Medulla oblongata (tissue), 1 donor: ENCODE data around the gene LDLRAD3.
"Not testable (repeated sequence)": the region's sequence is repeated elsewhere in the genome, so short reads cannot be mapped to it uniquely, and the experiment has no call there.

ENCODE experiments used
- DNase-seq: peaks from one replicate; pipeline ENCODE4 v3.0.0-alpha.2; 2015; ENCODE audit errors: extremely low spot score

The LDLRAD3 gene

GRCh38 chr11:35994421-35994820 lies 50.6 kb downstream of the LDLRAD3 start:
- no peak for DNase-seq

- DNase-seq = no peak
Observed at GRCh38 chr11:35995681-35996271, 51.9 kb downstream of the LDLRAD3 start.

- DNase-seq = no peak
Observed at GRCh38 chr11:35997902-35998520, 54.1 kb downstream of the LDLRAD3 start.

- DNase-seq = no peak
Observed at GRCh38 chr11:35998634-35999033, 54.8 kb downstream of the LDLRAD3 start.

GRCh38 chr11:36000616-36001190 lies 56.8 kb downstream of the LDLRAD3 start:
- DNase-seq = no peak

GRCh38 chr11:36002196-36002595 lies 58.3 kb downstream of the LDLRAD3 start:
- peak; percentile 86 for DNase-seq

- DNase-seq = no peak
Observed at GRCh38 chr11:36002796-36003195, 58.9 kb downstream of the LDLRAD3 start.

GRCh38 chr11:36006556-36006955 lies 62.7 kb downstream of the LDLRAD3 start:
- no peak for DNase-seq

GRCh38 chr11:36007127-36007655 lies 63.3 kb downstream of the LDLRAD3 start:
- no peak for DNase-seq

- peak; percentile 65 for DNase-seq
Observed at GRCh38 chr11:36008584-36008983, 64.7 kb downstream of the LDLRAD3 start.

- no peak for DNase-seq
Observed at GRCh38 chr11:36009473-36009872, 65.6 kb downstream of the LDLRAD3 start.

- DNase-seq = no peak
Observed at GRCh38 chr11:36010010-36010740, 66.3 kb downstream of the LDLRAD3 start.

- no peak for DNase-seq
Observed at GRCh38 chr11:36011574-36011973, 67.7 kb downstream of the LDLRAD3 start.

GRCh38 chr11:36012455-36012854 lies 68.6 kb downstream of the LDLRAD3 start:
- no peak for DNase-seq

- DNase-seq = no peak
Observed at GRCh38 chr11:36012979-36013378, 69.1 kb downstream of the LDLRAD3 start.

- DNase-seq = not testable (repeated sequence)
Observed at GRCh38 chr11:36013446-36013845, 69.6 kb downstream of the LDLRAD3 start.

- no peak for DNase-seq
Observed at GRCh38 chr11:36013950-36014897, 70.4 kb downstream of the LDLRAD3 start.

GRCh38 chr11:36014898-36015665 lies 71.2 kb downstream of the LDLRAD3 start:
- DNase-seq = no peak

- peak; percentile 80 for DNase-seq
Observed at GRCh38 chr11:36015799-36016198, 71.9 kb downstream of the LDLRAD3 start.

GRCh38 chr11:36016263-36016662 lies 72.4 kb downstream of the LDLRAD3 start:
- no peak for DNase-seq

- no peak for DNase-seq
Observed at GRCh38 chr11:36016709-36017108, 72.8 kb downstream of the LDLRAD3 start.
